GM08714 (cell line): ENCODE data around the gene POGK.

Source experiments
- H3K4me3 ChIP-seq: fragments of 200-500 bp; sonication (Bioruptor generic); 2 replicates; pipeline ENCODE4 v1.5.1; 2014; ENCODE audit warnings: mild to moderate bottlenecking, low read length, inconsistent platforms
- ZNF274 ChIP-seq: IDR thresholded peaks from 2 replicates; pipeline ENCODE4 v1.6.1; 2012; ENCODE audit warnings: mild to moderate bottlenecking, low read depth, low read length

POGK gene

DNA sequence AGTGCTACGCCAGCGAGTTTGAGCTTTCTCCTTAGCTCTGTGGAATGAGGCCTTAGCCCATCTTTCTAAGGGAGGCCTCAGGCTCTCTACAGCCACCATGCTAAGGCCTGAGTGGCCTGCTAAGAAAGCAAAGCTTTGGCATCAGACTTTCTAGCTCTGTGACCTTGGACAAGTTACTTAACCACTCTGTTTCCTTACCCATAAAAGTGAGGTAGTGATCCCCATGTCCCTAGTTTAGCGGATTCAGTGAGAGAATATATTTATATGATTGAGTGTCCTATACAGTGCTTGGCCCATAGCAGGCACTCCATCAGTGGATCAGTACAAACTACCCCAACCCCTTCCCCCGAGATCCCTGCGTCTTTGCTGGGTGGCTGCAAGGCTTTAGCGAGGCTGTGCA lies 4.0 kb downstream of the POGK start:
- no peak for TF ChIP-seq ZNF274
- no peak overlapping the region for H3K4me3 ChIP-seq

DNA sequence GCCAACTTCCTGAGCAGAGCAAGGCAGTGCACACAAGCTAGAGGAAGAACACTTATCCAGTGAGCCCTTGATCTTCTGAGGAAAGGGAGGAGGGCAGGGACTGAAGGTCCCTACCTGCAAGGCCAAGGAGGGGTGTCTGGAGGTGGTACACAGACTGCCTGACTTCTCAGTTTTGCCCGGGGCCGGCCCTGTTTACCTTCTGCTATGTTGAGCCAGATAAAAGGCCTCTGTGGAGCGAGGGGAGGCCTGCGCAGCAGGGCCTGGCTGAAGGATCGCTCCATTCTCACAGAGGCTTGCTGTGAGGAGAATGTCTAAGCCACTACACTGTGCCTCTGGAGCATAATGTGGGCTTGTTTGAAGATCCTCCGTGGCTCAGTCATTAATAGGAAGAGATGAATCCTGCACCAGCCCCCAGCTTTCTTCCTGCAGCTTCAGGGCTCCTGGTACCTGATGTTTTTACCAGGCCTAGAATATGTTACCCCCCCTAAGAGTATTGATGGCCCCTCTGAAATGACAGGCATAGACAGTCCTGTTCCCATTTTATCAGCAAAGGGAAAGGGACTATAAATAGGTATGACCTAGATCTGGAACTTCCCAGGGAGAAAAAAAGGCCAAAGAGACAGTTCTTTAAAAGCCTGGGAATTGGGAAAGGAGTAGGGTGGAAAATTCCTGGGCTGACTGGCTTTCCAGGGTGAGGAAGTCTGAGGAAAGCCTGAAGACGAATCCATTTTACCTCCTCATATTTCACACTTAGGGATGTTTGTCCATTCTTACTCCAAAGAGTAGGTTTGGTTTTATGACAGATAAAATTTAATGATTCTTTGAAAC lies 4.7 kb downstream of the POGK start:
- TF ChIP-seq ZNF274 = no peak
- no peak overlapping the region for H3K4me3 ChIP-seq

DNA sequence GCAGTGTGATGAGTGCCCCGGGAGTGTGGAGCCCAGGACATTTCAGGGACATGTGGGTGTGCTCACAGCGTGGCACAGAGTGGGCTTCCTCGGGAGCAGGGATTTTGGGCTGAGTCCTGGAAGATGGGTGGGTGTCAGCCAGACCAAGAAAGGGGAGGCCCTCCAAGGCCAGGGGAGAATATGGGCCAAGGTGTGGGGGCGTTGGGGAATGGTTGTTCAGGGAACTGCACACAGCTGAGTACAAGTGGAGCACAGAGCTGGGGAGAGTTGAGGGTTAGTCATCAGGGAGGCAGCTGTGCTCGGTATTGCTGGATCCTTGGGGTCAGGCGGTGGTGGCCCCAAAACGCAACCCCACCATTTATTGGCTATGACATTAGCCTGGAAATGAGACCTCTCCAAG lies 5.5 kb downstream of the POGK start:
- TF ChIP-seq ZNF274 = no peak
- H3K4me3 ChIP-seq = no peak overlapping the region

DNA sequence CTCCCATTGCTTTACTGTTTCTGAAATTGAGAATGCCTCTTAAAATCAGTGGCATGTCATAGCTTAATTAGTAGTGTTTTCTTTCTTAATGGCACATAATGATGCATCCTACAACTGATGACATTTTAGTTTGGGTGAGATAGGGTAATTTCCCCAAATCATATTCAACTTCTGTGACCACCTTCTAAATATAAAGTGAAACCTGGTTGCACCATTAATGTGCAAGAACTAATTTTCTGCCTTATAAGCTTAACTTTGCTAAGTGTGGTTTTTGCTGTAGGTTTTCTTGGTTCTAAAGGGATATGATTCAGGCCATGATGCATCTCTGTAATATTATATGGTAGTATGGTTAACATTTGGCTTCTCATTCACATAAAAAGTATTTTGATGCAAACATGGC lies 8.9 kb downstream of the POGK start:
- no peak overlapping the region for H3K4me3 ChIP-seq
- TF ChIP-seq ZNF274 = no peak

DNA sequence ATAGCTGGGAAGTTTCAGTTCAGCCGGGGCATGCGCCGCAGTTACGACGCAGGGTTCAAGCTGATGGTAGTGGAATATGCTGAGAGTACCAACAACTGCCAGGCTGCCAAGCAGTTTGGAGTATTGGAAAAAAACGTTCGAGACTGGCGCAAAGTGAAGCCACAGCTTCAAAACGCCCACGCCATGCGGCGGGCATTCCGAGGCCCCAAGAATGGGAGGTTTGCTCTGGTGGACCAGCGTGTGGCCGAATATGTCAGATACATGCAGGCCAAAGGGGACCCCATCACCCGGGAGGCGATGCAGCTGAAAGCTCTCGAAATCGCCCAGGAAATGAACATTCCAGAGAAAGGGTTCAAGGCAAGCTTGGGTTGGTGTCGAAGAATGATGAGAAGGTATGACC lies 9.9 kb downstream of the POGK start:
- TF ChIP-seq ZNF274 = no peak
- no peak overlapping the region for H3K4me3 ChIP-seq

DNA sequence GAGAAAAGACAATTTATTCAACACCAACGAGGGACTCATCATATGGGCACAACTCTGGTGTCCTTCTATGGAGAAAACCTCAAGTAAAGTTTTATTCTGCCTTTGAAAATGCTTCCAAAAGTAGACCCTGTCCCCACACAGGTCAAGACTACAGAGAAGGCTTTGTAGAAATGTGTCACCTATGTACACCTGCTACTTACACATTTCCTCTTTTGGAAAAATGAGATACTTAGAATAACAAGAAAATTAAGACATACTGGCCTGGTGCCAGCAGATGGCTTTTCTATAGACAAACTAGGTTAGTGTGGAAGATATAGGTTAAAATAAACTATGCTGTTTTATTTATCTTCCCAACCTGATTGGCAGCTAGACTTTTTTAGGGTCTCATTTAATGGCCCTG lies 13.6 kb downstream of the POGK start:
- TF ChIP-seq ZNF274 = no peak
- H3K4me3 ChIP-seq = no peak overlapping the region

DNA sequence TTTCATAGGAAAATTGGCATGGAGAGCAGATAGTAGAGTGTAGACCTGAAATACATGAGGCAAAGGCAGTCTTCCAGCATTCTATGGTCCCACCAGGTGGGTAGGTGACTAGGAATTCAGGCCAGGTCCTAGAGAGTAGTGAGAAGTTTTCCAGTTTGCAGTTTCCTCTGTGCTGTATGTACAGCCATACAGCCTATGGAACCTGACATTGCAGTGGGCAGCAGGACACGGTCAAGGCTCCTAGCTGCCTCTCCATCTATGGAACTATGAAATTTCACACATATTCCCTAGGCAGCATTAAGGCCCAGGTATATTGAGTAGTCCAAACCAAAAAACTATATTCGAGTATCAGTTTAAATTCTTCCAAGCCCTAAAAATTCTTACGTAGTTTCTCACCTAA lies 16.3 kb downstream of the POGK start:
- no peak overlapping the region for H3K4me3 ChIP-seq
- TF ChIP-seq ZNF274 = no peak

DNA sequence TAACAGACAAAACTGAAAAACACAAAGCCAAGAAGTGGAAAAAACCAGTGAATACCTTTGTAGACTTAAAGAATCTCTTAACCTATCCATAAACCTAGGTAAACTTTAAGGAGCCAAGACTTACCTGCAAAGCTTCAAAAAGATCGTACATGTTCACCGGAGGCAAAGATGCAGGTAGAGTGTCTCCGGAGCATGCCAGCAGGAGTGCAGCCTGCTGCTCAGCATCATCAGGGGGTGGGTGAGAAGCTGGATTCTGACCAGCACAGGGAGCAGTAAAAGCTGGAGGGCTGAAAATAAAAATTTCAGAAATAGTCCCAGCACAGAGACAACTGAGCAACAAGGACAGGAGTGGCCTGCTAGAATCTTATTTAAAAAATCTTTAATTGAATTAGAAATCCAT lies 18.7 kb downstream of the POGK start:
- no peak overlapping the region for H3K4me3 ChIP-seq
- no peak for TF ChIP-seq ZNF274

DNA sequence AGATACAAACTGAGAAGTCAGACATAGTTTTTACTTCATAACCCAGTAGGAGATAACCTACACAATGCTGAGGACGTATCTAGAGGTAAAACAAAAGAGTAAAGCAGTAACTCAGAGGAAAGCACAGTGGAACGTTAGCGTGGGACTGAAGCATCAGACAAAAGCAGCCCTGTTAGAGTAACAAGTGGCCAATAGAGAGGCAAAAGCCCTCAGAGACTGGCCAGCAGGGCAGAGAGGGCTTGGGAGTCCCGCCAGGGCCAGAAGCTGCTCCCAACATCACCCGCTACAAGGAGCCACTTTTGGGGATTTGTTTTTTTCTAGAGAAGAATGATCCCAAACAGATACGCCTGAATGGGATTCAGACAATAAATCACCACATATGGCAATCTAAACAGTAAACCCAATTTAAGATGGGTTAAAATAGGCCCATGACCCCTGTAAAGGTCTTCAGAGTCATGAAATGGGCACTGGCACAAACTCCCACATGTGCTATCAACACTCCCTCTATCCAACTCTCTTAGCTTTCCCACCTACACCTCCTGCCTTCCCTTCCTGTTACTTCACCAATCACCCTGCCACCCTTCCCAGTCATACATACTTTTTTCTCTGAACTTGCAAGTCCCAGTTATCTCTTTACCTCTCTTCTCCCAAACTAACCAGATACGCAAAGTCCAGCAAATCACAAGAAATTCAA lies 19.6 kb downstream of the POGK start:
- TF ChIP-seq ZNF274 = no peak
- no peak overlapping the region for H3K4me3 ChIP-seq

DNA sequence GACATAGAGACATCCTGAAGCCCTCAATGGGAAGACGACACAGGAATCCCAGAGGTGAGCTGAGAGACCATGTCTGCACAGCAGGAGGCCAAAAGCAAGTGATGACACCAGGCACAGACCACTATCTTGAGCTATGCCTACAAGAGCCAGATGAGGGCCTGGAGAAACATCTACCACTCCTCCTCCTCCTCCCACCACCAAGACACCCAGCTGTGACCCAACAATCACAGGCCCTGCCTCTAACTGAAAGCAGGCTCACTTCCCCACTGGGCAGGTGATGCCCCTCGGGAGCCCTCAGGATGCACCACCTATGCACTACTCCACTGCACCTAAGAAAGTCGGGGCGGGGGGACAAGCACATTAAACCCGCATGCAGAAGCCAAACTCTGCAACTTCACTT lies 20.3 kb downstream of the POGK start:
- no peak for TF ChIP-seq ZNF274
- H3K4me3 ChIP-seq = no peak overlapping the region

DNA sequence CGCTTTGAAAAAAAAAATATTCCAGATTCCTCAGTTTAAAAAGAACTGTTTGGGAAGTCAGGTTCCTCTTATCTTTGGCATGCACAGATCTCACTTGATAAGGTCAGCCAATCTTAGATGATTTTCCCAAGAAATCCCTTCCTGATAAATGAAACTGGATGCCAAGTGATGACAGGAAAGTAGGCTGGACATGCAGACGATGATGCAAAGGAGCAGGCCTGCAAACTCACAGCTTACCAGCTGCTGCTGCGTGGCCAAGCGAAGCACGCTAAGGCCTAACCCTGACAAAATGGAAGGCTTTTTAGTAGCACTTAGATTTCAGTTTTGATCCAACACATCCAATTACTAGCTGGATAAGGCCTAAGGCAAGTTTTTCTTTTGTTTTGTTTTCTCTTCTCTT lies 26.7 kb downstream of the POGK start:
- no peak overlapping the region for H3K4me3 ChIP-seq
- no peak for TF ChIP-seq ZNF274

DNA sequence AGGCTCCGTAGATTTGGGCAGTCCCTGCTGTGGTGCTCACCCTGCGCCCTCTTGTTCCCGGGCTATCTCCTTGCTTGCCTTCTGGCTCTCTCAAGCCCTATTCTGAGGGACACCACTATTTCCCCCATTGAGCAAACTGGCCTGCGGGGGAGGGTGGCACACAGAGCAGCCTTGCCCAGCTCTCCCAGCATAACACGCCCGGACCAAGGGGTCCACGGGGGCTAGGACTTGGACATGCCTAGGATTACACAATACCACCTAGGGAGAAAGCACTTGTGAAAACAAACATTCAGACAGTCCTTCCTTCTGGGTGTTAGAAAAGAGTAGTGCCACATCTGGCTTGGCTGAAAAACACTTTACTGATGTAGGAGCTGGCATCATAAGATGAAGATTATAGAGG lies 29.4 kb downstream of the POGK start:
- H3K4me3 ChIP-seq = no peak overlapping the region
- no peak for TF ChIP-seq ZNF274

DNA sequence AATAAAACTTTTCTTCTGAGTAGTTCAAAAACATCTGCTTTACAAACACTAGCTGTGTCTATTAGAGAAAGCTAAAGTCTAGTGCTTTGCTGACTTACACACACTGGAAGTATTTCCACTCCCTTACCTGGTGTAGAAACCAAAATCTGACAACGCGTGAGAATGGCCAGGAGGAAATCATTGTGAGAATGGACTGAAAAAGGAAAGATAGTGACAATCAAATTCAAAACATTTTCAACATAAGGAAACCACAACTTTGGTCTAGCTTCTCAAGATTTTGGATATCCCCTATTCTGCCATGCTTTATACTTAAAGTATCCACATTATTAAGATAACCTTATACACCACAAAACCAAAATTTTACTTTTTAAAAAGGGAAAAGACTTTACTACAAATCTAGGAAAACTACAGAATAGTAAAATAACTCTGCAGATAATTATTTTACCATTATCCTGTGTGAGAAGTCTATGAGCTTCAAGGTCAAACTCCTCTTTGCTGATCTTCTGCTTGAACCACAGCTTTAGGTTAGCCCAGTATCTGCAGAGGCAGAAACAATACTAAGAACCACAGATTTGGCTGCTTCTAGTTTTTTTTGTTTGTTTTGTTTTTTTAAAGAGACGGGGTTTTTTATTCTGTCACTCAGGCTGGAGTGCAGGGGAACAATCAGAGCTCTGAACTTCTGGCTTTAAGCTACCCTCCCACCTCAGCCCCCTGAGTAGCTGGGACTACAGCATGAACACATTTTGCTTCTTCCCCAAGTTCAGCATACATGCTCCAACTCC lies 30.2 kb downstream of the POGK start:
- H3K4me3 ChIP-seq = no peak overlapping the region
- no peak for TF ChIP-seq ZNF274

DNA sequence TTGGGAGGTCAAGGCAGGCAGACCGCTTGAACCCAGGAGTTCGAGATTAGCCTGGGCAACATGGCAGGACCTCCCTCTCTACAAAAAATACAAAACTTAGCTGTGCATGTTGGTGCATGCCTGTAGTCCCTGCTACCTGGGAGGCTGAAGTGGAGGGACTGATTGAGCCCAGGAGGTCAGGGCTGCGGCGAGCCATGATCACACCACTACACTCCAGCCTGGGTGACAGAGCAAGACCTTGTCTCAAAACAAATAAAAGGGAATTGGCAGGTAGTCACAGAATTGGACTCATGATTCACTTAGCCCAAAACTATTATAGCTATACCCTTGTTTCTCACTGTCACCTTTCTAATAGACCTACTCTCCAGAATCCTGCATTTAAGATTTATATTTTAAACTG lies 31.3 kb downstream of the POGK start:
- TF ChIP-seq ZNF274 = no peak
- no peak overlapping the region for H3K4me3 ChIP-seq

DNA sequence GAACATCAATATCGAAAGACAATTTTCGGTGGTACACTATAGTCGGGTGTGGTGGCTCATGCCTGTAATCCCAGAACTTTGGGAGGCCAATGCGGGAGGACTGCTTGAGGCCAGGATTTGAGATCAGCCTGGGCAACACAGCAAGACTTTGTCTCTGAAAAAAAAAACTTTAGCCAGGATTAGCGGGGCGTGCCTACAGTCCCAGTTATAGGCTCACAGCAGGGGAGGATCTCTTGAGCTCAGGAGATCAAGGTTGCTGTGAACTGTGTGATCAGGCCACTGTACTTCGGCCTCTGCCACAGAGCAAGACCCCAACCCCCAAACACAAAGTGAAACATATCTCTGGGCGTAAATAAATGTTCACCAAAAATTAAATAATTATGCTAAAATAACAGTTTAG lies 35.2 kb downstream of the POGK start:
- no peak overlapping the region for H3K4me3 ChIP-seq

DNA sequence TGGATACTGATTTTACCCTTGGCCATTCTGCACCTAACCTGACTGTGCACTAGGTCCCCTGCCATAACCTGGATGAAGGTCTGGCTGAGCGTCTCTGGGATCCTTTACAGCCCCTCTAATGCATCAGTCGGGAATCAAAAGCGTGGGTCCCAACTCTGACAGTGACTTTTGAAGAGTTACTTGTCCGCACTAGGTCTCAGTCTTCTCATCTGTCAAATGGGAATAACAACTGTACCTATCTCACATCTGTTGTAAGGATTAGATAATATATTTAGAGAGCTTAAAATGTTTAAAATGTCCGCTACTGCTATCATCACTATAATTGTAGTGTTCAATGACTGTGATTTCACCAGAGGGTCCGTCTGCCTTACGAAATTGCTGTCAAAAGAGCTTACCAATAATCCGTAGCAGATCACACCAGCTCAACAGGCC lies 36.0 kb downstream of the POGK start:
- TF ChIP-seq ZNF274 = no peak

More for the DNA sequence above, 35.2 kb downstream of the POGK start:
- TF ChIP-seq ZNF274 = no peak

More for the DNA sequence above, 36.0 kb downstream of the POGK start:
- H3K4me3 ChIP-seq = peak overlapping the region; percentile 98
